GM12891 (cell line): ENCODE measurements around the gene UPP2.
A peak's percentile ranks its signal among the peaks of the same experiment; 100 is the strongest.

ENCODE experiments used
- DNase-seq: peaks from one replicate; pipeline ENCODE4 v3.0.0; 2011; ENCODE audit warnings: low spot score; ENCODE audit not compliant: insufficient read length
- FAIRE-seq: peaks from 2 replicates; lab custom pipeline; 2011; peaks lifted over from hg19 to GRCh38; lab: Jason Lieb, UNC
- PAX5 ChIP-seq: IDR thresholded peaks from 2 replicates; pipeline ENCODE4 v1.6.1; 2011; ENCODE audit warnings: low read length, moderate library complexity, mild to moderate bottlenecking; ENCODE audit not compliant: insufficient read depth, severe bottlenecking
- POLR2A ChIP-seq: IDR thresholded peaks from 2 replicates; pipeline ENCODE4 v1.6.1; 2011; ENCODE audit warnings: low read depth, low read length, control low read depth
- POLR2AphosphoS5 ChIP-seq: IDR thresholded peaks from 2 replicates; pipeline ENCODE4 v1.6.1; 2011; ENCODE audit warnings: low read depth, low read length, control low read depth
- POU2F2 ChIP-seq: IDR thresholded peaks from 2 replicates; pipeline ENCODE4 v1.6.1; 2011; ENCODE audit warnings: low read depth, mild to moderate bottlenecking, control low read depth, low read length, moderate library complexity
- SPI1 ChIP-seq: IDR thresholded peaks from 2 replicates; pipeline ENCODE4 v1.6.1; 2011; ENCODE audit warnings: low read depth, low read length, control low read depth
- TAF1 ChIP-seq: IDR thresholded peaks from 2 replicates; pipeline ENCODE4 v1.6.1; 2011; ENCODE audit warnings: low read depth, low read length, control low read depth

Gene UPP2

DNA sequence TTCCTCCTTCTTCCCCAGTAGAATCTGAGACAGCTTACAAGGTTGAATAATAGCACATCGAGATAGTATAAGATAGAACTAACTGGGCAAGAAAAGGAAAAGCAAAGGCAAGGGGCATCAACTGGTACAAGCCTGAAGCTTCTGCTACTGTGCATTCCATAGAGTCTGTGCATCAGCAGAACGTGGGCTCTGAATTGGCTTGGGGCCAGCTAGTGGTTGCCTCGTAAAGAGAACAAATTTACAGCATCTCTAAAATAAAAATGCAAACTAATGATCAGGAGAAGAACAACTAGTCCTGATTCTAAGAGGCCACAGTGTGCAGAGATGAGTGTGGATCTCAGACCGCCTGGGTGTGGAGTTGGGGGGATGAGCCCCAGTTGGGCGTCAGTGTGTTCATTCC is 36.6 kb downstream of the UPP2 start:
- FAIRE-seq (no peak), DNase-seq (no peak)
- TF ChIP-seq SPI1 (no peak), POU2F2 (no peak)

GRCh38 chr2:158140201-158140600 is 38.5 kb downstream of the UPP2 start:
- TF ChIP-seq POU2F2 = no peak
- TF ChIP-seq SPI1 = no peak
- TF ChIP-seq POLR2AphosphoS5 = no peak
- no peak for TF ChIP-seq POLR2A
- TF ChIP-seq TAF1 = no peak
- TF ChIP-seq PAX5 = no peak
- FAIRE-seq (no peak), DNase-seq (no peak)

GRCh38 chr2:158142165-158142564 is 40.5 kb downstream of the UPP2 start:
- no peak for DNase-seq
- FAIRE-seq = no peak

DNA sequence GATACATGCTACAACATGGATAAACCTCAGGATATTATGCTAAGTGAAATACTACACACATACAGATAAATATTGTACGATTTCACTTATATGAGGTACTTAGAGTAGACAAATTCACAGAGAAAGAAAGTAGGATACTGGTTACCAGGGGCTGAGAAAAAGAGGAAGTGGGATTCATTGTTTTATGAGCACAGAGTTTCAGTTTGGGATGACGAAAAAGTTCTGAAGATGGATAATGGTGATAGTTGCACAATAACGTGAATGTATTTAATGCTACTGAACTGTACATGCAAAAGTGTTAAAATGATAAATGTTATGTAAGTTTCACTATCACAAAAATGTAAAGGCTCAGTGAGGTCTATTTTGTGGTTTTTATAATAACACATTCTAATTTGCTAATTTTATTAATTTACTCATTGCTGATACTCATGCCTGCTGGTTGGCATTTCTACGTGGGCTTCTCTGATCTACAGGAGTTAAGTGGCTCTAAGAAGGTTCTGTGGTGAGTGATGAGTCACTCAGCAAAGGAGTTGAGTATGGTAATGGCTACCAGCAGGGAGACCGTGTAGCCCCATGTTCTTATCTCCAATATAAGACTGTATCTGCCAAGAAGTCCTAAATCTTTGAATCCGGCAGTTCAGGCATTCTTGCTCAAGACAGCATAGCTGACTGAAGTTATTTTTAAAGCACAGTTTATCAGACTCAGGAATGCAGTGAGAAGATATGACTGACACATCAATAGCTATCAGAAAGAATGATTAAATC is 41.1 kb downstream of the UPP2 start:
- TF ChIP-seq SPI1 (peak; percentile 93), PAX5 (no peak)
- DNase-seq = no peak
- FAIRE-seq = no peak

More at GRCh38 chr2:158142165-158142564, 40.5 kb downstream of the UPP2 start:
- TF ChIP-seq POU2F2 = no peak
- no peak for TF ChIP-seq POLR2A
- TF ChIP-seq PAX5 = no peak
- no peak for TF ChIP-seq TAF1
- no peak for TF ChIP-seq POLR2AphosphoS5
- no peak for TF ChIP-seq SPI1

- no peak for DNase-seq
- no peak for FAIRE-seq
- TF ChIP-seq POLR2AphosphoS5 (no peak), POU2F2 (no peak), TAF1 (no peak)
These were observed 42.2 kb downstream of the UPP2 start for GRCh38 chr2:158143703-158144360.

DNA sequence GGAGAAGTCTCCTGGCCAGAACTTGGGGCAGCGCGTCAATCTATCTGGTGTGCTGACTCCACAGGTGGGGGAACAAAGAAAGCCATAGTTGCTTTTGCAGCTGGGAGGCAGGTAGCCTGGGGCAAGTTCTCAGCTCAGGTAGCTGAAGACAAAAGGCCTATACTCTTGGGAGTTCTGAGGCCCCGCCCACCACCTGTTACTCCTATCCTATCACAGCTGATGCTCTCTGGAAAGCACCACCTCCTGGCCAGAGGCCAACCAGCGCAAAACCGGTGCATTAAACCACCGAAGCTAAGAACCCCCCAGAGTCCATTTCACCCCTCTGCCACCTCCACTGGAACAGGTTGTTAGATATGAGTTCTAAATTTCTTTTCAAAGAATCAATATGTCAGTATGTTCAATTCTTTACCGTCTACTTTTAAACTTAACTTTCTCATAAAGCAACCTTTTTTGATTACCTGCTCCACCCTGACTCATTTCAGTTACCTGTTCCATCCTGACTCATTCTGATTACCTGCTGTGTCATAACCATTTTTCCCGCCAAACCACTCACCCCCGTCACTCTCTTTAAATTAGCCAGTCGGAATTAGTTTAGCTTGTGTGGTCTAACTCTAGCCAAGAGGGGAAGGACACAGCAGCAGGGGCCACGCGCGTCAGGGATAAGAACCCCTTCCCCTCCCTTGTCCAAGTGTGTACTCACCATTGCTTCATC is 43.4 kb downstream of the UPP2 start:
- TF ChIP-seq SPI1 = no peak
- FAIRE-seq = no peak
- DNase-seq = no peak

GRCh38 chr2:158153270-158154015 is 51.8 kb downstream of the UPP2 start:
- DNase-seq (no peak), FAIRE-seq (no peak)
- TF ChIP-seq TAF1 (no peak), POLR2AphosphoS5 (no peak), SPI1 (no peak), PAX5 (no peak), POU2F2 (no peak), POLR2A (no peak)

GRCh38 chr2:158154596-158154995 is 52.9 kb downstream of the UPP2 start:
- FAIRE-seq (no peak), DNase-seq (no peak)
- TF ChIP-seq POLR2A (no peak), POU2F2 (no peak), PAX5 (no peak), SPI1 (no peak), TAF1 (no peak), POLR2AphosphoS5 (no peak)

DNA sequence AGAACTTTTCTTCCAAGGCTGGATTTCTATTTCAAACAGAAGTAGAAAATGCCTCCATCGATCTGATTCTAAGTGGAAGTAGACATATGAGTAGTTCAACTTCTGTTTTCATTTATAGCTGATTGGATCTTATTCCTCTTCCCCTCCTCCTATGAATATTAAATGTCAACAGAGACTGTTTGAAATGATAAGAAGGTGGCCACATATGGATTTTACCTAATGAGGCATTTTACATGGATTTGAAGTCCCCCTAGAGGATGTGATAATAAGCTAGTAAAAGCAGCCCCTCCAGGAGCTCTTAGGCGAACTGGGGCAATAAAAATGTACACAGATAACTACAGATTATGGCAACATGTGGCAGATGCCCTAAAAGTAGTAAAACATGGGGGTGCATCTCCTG is 71.0 kb downstream of the UPP2 start:
- no peak for TF ChIP-seq POLR2A
- no peak for TF ChIP-seq PAX5
- no peak for TF ChIP-seq POU2F2
- no peak for TF ChIP-seq POLR2AphosphoS5
- no peak for TF ChIP-seq SPI1
- no peak for TF ChIP-seq TAF1
- DNase-seq (no peak), FAIRE-seq (no peak)

GRCh38 chr2:158174495-158174894 is 72.8 kb downstream of the UPP2 start:
- FAIRE-seq (no peak), DNase-seq (no peak)
- TF ChIP-seq TAF1 (no peak), PAX5 (no peak), POU2F2 (no peak), SPI1 (no peak), POLR2AphosphoS5 (no peak)

GRCh38 chr2:158174956-158175355 is 73.3 kb downstream of the UPP2 start:
- TF ChIP-seq POLR2A = no peak
- FAIRE-seq (no peak), DNase-seq (no peak)
